HFFc6 (cell line): Measurements from ENCODE around the gene CHMP6. TPM values are rescaled to one million over a fixed set of nuclear protein-coding genes. Genes with fewer than 3 reads are reported as not detected.

Source experiments
- DNase-seq: peaks from one replicate; pipeline ENCODE4 v3.0.0-alpha.2; 2018
- H3K27ac Mint-ChIP-seq: 2 replicates; pipeline ENCODE4 v1.8.0; 2020; ENCODE audit warnings: mild to moderate bottlenecking, mixed read lengths
- H3K27me3 Mint-ChIP-seq: 2 replicates; pipeline ENCODE4 v1.8.0; 2021; ENCODE audit warnings: mild to moderate bottlenecking, moderate library complexity, mixed read lengths; ENCODE audit not compliant: insufficient read depth
- H3K36me3 Mint-ChIP-seq: 2 replicates; pipeline ENCODE4 v1.8.0; 2021; ENCODE audit warnings: low read depth, mixed read lengths
- H3K4me1 Mint-ChIP-seq: 2 replicates; pipeline ENCODE4 v1.8.0; 2020; ENCODE audit warnings: low read depth, mixed read lengths
- H3K4me3 Mint-ChIP-seq: 2 replicates; pipeline ENCODE4 v1.8.0; 2020; ENCODE audit warnings: mild to moderate bottlenecking, moderate library complexity, mixed read lengths
- H3K9me3 Mint-ChIP-seq: 2 replicates; pipeline ENCODE4 v1.8.0; 2020; ENCODE audit warnings: mild to moderate bottlenecking, mixed read lengths
- total RNA-seq, 6 experiments: library from RNA; stranded (reverse); fragmentation: NEBNext Ultra II Directional; extraction: Animal tissue kit (Norgen Biotek cat#: 25700); gene quantifications; 2 replicates in 1 of 6; 3 replicates in 5 of 6; pipeline ENCODE4 v1.2.3, GENCODE V29; 2021
- TF ChIP-seq, protein P1 (sequence below): fragments of 200-600 bp; sonication (generic); IDR thresholded peaks from 2 replicates; pipeline ENCODE4 v1.5.0; 2021; ENCODE audit warnings: antibody characterized with exemption, mild to moderate bottlenecking

The CHMP6 gene
- total RNA-seq, 6 experiments from 2014 or later: 27.6 to 38.5 (median 31.5) TPM

DNA sequence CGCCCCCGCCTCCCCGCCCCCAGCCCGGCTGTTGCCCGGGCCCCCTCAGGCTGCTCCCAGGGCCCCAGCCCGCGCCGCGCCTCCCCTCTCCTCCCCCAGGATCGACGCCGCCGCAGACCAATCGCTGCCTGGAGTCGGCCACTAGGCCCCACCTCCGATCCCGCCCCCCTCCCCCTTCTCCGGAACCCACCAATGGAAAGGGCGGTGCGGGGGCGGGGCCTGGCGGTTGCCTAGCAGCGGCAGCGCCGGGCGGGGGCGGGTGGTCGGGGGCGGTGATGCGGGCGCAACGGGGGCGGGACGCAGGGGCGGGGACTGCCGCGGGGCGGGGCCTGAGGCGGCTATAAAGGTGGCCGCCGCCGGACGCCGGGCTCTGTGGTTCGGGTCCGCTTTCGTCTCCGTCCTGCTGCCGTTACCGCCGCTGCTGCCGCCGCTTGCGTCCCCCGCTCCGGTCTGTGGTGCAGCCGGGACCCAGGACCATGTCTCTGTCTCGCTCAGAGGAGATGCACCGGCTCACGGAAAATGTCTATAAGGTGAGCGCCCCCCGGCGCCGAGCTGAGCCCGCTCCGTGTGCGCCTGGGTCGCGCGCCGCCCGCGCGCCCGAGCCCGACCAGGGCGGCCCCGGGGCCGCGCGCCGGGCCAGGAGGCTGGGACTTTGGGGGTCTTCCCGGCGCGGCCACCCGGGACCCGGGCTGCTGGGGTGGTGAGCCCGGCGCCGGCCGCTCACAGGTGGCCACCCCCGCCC is 43.3 kb downstream of the CHMP6 start, which contains the start of gene BAIAP2:
BAIAP2 (plus strand) TSS at position 373 of the 742 bp plus-strand sequence; CDS start at position 477, 104 bp downstream.
- Mint-ChIP-seq H3K4me1 (peaks cover 48% of the 10 kb centered on the region), H3K4me3 (peak within 1 kb of the TSS; percentile 92), H3K36me3 (no peaks in the 10 kb centered on the region), H3K27ac (peak within 1 kb of the TSS; percentile 71), H3K9me3 (no peaks in the 10 kb centered on the region), H3K27me3 (peaks cover 16% of the 10 kb centered on the region)
- peak; percentile 85 for DNase-seq
- TF ChIP-seq, protein P1, sequence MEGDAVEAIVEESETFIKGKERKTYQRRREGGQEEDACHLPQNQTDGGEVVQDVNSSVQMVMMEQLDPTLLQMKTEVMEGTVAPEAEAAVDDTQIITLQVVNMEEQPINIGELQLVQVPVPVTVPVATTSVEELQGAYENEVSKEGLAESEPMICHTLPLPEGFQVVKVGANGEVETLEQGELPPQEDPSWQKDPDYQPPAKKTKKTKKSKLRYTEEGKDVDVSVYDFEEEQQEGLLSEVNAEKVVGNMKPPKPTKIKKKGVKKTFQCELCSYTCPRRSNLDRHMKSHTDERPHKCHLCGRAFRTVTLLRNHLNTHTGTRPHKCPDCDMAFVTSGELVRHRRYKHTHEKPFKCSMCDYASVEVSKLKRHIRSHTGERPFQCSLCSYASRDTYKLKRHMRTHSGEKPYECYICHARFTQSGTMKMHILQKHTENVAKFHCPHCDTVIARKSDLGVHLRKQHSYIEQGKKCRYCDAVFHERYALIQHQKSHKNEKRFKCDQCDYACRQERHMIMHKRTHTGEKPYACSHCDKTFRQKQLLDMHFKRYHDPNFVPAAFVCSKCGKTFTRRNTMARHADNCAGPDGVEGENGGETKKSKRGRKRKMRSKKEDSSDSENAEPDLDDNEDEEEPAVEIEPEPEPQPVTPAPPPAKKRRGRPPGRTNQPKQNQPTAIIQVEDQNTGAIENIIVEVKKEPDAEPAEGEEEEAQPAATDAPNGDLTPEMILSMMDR: no peak

DNA sequence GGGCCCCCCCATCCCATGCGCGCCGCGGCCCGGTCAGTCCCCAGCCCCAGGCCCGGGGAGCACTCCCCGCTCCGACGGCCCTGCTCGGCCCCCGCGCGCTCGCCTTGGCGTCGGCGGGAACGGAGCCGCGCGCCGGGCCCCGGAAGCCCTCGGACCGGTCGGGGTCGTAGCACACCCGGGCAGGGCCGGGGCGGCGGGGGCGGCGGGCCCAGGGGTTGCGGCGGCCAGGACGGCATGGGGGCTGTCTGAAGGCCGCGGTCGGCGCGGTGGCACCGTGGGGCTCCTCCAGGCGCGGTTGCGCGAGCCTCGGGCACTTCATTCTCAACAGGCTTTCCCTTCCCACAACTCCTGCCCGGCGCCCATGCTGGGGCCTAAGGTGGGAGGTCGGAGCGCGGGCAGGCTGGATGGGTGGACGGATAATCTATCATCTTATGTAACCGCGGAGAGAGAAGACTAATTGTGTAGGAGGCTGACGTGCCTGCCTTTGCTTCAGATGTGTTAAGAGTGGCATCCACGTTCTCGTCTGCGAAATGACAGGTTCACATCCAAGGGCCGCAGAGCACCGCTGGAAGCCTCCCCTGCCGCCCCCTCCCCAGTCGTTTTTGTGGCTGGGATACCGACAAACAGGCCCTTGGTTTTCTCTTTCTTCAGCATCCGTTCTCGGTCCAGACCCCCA is 44.0 kb downstream of the CHMP6 start:
- H3K36me3 Mint-ChIP-seq: no peaks in the 10 kb centered on the region
- DNase-seq: peak; percentile 14
- H3K4me1 Mint-ChIP-seq: peaks cover 55% of the 10 kb centered on the region
- peak overlapping the region; percentile 92 for H3K4me3 Mint-ChIP-seq
- peak overlapping the region; percentile 71; the same call in 1 of the 2 replicates for H3K27ac Mint-ChIP-seq
- no peaks in the 10 kb centered on the region for H3K9me3 Mint-ChIP-seq
- TF ChIP-seq, protein P1: no peak
- peaks cover 10% of the 10 kb centered on the region for H3K27me3 Mint-ChIP-seq

DNA sequence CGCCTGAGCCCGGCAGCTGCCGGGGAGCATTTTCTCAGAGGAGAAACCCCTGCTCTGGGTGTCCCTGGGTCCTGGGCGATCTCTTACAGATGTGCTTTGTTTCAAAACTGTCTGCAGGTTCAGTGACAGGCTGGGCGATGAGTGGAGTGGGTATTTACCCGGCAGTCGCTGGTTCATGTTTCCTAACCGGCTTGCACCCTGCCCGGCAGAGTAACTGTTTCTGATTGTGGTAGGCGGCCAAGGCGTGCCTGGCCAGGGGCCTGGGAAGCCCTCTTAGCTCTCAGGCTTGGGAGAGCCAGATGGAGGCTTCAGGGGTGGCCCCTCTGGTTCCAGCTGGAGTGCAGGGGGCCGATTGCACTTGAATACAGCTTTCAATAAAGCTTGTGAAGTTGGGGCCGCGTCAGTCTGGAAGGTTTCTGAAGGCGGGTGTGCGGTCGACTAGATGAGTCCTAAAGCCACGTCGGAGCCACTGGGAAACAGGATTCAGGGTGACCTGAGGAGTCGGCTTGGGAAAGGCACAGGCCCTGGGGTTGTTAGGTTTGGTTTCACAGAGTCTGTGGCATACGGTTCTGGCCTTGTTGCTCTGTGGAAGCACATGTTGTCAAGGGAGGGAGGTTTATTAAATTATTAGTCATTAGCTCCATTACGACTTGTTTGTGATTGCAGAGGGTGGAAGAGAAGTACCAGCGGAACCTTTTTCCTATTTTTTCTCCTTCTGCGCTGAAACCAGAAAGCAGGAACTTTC is 44.7 kb downstream of the CHMP6 start:
- DNase-seq: peak; percentile 36
- H3K27me3 Mint-ChIP-seq: peaks cover 10% of the 10 kb centered on the region
- H3K36me3 Mint-ChIP-seq: no peaks in the 10 kb centered on the region
- peak overlapping the region; percentile 71 for H3K27ac Mint-ChIP-seq
- peak overlapping the region; percentile 92 for H3K4me3 Mint-ChIP-seq
- peaks cover 62% of the 10 kb centered on the region for H3K4me1 Mint-ChIP-seq
- TF ChIP-seq, protein P1: no peak
- no peaks in the 10 kb centered on the region for H3K9me3 Mint-ChIP-seq

DNA sequence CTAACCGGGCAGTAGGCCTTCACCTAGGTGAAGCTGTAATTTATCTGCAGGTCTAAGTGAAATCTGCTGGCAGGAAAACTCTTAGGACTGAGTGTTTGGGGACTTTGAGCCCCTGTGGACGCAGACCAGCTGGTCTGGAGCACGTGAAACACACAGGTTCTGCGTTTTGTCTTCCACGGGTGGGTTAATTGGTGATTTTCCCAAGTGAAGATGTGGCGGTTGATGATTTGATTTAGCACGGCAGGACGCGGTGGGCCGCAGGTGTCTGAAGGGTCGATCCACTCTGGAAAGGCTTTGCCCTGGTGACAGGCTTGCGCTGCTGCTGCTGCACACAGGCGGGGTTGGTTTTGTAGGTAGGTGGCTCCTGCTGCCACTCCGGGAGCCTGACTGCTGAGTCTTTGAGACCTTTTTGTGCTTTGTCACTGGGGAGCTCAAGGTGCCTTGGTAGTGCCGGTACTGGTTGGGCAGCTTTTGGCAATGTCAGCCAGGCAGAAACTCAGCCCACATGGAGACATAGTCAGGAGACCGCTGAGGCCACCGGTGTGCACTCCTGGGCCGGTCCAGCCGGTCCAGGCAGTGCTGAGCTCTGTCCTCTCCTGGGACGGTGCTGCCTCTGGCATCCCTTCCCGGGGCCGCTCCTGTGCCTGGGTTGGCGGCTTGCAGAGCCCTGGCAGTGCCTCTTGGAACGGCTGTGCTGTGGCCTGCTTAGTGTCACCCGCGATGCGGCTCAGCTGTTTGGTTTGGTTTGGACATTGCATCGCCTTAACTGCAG is 45.6 kb downstream of the CHMP6 start:
- Mint-ChIP-seq H3K27ac (peak overlapping the region; percentile 71; the same call in 1 of the 2 replicates), H3K4me3 (peak overlapping the region; percentile 92; the same call in 1 of the 2 replicates), H3K36me3 (no peaks in the 10 kb centered on the region), H3K4me1 (peaks cover 68% of the 10 kb centered on the region), H3K9me3 (no peaks in the 10 kb centered on the region), H3K27me3 (peaks cover 10% of the 10 kb centered on the region)
- no peak for DNase-seq
- TF ChIP-seq, protein P1: no peak
